Measurements from ENCODE around the gene TMBIM6.
"Not testable (repeated sequence)": the region's sequence is repeated elsewhere in the genome, so short reads cannot be mapped to it uniquely, and the experiment has no call there.

TMBIM6 gene

DNA sequence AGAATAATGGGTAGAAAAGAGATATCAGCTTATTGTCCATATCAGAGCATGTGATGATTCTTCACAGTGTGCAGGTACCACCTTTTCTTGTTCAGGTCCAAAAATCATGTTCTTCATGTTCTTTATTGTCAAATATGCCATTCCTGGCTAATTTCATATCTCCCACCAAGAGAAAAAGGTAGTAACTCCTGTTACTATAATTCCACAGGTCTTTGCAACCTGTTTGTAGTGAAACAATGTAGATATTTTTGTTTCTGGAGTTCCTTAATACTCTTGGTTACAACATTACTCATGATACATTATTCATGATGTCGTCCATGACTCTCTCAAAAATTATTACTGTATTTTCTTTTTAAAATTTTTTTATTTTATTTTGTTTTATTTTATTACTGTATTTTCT is 11.3 kb upstream of the TMBIM6 start:
- no peak for DNase-seq (ENCODE audit: low spot score)

DNA sequence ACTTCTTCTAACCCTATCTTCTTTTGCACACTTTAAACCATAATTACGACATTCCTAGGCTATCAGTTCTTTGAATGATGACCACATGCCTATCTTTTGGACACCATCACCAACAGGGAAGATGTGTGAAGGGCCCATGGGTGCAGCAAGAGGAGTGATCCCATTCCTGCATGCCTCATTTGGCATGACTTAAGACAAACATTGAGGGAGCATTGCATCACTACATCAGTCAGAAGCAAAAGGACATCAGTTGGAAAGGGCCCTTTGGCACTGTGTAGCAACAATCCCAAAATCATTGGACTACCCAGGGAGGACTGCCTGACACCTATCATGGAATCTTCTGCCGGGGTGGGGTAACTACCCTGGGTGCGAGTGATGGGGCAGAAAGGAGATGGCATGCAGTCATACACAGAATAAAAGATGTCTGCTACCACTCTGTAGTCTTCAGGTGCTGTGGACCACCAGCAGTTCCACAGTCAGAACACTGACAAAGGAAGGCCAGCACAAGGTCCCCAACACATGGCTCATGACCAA is 10.7 kb upstream of the TMBIM6 start:
- no peak for DNase-seq (ENCODE audit: low spot score)

DNA sequence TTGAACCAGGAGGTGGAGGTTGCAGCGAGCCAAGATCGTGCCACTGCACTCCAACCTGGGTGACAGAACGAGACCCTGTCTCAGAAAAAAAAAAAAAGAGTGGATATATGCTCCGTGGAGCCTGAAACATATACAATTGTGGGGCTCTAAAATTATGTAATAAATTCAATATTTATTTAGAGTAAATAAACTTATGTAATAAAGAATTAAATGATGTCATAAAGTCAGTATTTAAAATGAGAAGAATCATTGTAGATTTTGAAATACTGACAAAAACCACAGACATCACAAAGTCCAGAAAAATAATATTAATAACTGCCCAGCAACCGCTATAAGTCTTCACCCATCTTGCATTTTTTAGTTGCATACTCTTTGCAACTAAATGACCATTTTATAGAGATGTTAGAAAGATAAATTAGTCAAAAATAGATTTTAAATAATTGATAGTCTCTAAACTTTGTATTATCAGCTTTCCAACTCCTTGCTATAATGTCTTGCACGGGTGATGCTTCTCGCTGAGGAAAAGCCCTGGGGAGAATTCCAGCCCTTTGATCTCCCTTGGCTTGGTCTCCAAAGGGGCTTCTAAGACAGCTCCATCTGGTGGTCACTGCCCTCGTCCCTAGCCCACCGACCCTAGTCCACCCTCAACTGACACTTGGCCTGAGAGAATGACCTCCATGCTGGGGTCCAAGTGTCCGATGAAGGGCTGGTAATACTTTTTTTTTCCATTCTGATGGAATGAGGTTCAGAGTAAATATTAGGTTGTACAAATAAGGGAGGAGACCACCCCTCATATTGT is 7.9 kb upstream of the TMBIM6 start:
- DNase-seq (ENCODE audit: low spot score) = no peak

DNA sequence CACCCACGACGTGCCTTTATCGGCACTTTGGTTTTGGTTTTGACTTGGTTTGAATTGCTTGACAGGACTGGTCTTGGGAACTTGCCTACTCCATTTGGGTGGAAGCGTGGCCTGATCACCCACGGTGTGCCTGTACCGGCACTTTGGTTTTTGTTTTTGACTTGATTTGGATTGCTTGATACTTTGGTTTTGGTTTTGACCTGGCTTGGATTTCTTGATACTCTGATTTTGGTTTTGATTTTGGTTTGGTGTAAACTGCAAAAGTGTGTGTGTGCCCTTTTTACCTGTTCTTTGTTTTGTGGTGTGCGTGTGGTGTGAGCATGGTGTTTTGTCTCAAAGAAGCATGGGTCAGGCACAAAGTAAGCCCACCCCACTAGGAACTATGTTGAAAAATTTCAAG is 6.5 kb upstream of the TMBIM6 start:
- DNase-seq (ENCODE audit: low spot score) = not testable (repeated sequence)

DNA sequence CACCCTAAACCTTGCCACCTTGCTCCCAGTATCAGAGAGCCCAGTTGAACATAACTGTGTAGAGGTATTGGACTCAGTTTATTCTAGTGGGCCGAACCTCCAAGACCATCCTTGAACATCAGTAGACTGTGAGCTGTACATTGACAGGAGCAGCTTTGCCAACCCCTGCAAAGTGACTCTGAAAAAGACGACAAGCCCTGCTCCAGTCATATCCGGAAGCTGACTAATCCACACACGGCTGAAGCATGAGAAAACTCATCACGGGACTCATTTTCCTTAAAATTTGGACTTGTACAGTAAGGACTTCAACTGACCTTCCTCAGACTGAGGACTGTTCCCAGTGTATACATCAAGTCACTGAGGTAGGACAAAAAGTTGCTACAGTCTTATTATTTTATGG is 2.6 kb upstream of the TMBIM6 start:
- not testable (repeated sequence) for DNase-seq (ENCODE audit: low spot score)

DNA sequence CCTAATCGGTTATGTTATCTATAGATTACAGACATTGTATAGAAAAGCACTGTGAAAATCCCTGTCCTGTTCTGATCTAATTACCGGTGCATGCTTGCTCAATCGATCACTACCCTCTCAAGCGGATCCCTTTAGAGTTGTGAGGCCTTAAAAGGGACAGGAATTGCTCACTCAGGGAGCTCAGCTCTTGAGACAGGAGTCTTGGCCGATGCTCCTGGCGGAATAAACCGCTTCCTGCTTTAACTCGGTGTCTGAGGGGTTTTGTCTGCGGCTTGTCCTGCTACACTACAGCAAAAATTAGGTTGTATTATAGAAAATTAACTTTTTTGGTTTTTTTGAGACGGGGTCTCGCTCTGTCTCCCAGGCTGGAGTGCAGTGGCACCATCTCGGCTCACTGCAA is 1.1 kb upstream of the TMBIM6 start:
- DNase-seq (ENCODE audit: low spot score) = not testable (repeated sequence)

DNA sequence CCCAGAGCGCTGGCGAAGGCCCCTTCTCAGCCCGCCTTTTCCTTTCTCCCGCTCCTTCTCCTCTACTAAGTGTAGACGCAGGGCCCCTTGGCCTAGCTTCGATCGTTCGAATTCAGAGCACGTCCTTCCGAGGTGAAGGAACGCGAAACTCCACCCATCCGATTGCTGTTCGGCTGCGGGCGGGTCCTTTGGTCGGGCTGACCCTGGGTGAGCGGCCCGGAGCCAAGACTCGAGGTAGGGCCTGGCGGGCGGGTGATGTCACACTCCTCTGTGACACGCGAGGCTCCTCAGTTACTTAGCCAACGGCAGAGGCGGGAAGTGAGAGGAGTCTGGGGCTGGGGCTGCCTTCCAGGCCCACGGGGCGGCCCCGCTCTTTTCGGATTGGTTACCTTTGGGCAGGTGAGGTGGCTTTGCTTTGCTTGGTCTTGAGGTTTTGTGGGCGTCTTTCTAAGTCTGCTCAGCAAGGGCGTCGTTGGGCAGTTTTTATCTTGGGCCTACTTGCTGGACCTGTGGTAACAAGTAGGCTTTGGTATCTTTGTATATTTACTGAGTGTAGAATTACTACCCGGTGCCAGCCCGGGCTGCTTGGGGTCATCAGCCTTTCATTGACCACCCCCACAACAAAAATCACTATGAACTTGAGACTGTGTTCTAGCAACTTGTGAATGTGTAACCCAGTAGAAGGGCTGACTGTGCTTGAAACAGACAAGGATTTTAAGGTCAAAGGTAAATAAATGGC is 694 bp downstream of the TMBIM6 start:
- DNase-seq (ENCODE audit: low spot score) = peak; percentile 91

DNA sequence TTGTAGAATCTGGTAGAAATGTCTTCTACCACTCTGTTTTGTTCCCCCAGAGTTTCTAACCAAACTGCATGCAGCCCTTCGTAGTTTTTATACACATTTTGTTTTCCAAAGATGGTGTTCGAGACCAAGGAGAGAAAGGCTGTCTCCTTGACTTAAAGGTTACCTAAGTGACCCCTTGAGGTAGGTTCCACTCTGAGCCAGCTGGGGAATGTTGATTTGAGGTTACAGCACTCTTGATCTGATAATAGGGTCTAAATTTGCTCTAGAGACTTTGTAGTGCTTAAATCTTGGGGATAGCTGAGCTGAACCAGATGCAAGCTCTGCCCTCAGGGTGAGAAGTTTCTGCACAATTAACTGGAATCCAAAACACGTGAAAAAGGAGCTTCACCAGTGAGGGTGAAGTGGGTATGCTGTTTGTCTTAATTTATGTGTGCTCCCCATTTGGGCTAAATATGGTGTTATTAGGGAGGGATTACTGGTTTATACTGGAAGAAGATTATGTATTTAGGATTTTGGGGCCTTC is 3.1 kb downstream of the TMBIM6 start:
- DNase-seq (ENCODE audit: low spot score) = no peak

DNA sequence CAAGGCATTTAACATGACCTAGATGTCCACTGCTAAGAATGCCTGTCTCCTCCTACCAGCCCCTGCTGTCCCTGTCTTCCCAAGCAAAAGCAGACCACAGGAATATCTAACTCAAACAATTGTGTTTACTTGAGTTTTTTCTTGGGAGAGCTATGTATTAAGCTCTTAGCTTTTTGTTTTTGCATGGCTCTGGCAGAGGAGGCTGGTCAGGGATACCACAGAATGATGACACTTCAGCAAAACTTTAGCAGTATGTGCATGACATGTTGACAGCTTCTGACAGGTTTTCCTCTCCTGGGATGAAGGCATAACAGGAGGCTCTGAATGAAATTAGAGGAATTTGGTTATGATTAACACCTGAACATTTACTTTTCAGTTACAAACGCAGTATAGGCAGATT is 6.9 kb downstream of the TMBIM6 start:
- DNase-seq (ENCODE audit: low spot score) = no peak

DNA sequence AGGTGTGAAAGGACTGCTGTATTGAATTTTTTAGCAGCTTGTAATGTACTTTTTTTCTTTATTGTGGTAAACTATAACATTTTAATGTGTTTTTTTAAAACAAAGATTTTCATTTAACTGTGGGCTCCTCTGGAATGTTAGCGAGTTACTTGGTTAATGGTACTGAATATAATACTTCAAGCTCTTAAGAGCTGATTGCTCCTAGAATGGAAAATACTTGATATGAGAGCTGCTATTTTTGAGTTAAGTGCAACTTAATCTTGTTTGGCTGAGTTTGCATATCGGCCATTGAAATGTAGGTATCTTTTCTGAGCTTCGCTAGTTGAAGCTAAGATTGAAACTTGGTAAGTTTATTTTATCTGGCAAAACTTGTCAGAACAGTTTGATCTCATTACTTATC is 7.4 kb downstream of the TMBIM6 start:
- DNase-seq (ENCODE audit: low spot score) = no peak

DNA sequence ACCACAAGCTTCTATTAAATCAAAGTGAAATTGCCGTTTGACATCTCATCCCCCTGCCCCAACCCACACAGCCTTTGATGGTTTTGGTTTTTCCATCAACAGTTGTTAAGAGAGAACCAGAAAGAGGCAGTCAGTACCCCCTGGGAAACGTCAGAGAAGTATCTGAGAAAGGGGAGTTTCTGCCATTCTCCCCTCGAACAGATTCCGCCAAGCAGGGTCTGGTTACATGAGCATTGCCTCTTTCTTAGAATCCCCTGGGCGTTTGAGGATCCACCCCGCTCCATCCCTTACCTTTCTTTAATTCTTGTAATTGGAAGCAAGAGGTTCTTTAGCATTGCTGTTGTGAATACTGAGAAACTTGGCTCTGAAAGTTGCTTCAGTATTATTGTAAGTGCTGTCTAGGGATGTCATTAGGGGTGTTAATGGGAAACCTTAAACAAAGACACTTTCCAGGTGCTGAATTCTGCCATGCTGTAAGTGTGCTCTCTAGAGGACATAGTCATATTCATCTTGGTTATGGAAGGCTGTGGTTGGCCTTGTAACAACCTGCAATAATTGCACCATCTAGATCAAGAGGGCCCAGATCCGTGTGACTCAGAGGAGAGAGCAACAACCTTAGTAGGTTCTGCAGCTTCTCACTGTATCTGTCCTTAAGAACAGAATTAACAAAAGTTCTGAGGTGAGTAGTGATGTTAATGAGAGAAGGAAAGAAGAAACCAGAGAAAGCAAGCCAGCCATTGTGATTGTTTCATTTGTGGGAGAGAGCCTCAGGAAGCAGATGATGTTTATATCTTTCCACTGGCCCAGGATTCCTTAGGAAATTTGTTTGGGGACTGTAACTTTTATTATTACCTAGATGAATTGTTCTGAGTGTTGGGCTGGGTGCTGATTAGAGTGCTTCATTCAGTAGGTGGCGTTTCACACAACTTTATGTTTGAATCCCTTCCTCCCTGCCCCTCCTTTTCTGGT is 9.0 kb downstream of the TMBIM6 start:
- DNase-seq (ENCODE audit: low spot score) = peak; percentile 89

DNA sequence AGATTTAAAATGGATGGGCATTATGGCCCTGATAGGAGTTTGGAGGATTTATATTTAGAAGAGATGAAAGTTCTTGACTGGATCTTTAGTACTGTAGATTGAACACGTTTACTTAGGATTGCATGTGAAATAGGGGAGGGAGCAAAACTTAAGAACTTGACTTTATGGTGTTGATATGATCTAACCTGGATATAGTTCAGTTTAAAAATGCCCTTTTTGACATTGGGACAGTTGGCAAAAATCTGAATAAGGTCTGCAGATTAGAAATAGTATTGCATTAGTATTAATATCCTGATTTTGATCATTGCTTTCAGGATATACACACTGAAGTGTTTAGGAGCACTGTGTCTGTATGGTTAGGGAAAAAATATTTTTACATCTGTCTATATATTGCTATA is 9.6 kb downstream of the TMBIM6 start:
- no peak for DNase-seq (ENCODE audit: low spot score)

DNA sequence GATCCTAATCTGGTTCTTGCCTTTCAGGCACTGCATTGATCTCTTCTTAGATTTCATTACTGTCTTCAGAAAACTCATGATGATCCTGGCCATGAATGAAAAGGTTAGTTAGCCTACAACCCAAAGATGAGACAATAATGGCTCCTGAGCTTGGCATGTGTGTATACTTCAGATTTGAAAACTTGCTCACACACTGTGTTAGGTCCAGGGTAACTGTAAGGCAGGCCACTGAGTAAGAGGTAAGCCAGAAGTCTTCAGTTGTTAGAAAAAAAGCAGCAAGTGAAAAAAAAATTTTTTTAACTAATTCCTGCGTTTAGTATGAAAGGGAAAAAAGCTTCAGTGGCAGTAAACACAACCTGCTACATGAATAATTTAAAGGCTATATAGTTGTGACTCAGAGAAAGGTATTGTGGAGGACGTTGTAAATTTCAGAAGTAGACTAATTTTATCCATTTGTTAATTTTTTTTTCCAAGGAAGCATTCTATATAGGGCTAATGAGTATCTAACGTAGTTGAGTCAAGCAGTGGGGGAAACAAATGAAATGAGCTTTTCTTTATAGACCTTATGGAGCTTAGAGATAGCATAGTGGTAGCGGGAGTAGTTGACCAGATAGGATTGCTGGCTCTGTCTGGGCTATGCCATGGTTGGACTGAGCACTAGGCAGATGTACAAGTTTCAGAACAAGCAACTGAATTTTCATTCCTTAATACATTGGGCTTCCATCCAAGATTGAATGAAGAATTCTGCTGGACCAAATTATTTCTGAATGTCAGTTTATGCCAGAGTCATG is 20.5 kb downstream of the TMBIM6 start:
- DNase-seq (ENCODE audit: low spot score) = no peak

DNA sequence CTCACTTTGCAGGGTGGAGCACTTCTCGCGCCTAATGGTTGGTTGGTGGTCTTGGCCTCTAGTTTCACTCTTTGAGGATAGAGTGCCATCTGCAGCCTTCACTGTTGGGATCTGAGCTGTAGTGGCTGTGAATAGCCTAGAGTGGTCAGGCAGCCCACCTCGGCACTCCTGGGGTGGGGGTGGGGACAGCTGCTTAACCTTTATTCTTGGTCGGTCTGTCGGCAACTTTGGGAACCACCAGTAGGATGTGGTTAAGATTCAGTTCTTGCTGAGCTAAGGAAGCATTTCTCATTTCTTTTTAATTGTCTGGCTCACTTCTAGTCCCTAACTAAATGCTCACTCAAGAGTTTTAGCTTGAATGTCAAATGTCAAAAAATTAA is 21.1 kb downstream of the TMBIM6 start:
- DNase-seq (ENCODE audit: low spot score) = no peak

DNA sequence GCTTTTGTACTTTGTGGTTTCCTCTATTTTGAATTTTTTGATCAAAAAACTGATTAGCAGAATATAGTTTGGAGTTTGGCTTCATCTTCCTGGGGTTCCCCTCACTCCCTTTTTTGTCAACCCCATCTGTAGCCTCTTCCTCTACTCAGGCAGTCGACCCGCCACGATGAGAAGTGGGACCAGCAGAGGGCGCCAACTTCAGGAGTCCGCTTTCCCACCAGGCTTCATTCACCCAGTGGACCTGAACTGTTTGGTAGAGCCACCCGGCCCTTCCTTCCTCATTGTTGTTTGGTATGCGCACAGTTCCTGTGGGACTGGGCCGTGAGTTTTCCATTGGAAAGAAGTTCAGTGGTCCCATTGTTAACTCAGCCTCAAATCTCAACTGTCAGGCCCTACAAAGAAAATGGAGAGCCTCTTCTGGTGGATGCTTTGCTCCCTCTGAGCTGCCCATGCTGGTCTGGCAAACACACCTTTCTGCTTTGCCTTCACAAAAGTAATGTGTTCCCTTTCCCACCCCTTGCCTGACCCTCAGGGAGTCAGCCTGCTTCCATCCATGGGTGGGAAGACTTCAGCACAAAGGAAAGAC is 21.7 kb downstream of the TMBIM6 start:
- DNase-seq (ENCODE audit: low spot score) = peak; percentile 76

DNA sequence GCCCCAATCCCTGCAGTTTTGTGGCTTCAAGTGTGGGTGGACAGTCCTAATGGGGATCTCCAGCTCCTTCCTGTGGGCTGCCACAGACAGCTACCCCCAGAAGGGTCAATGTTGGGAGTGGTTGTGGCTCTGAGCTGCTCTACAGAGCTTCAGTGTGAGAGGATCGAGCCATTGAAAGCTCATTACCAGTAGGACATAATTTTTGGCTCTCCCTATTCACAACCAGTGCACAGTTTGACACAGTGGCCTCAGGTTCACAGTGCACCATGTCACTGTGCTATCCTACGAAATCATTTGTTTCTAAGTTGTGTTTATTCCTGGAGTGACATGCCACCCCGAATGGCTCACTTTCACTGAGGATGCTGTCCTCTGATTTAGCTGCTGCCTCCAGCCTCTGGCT is 22.8 kb downstream of the TMBIM6 start:
- DNase-seq (ENCODE audit: low spot score) = no peak

DNA sequence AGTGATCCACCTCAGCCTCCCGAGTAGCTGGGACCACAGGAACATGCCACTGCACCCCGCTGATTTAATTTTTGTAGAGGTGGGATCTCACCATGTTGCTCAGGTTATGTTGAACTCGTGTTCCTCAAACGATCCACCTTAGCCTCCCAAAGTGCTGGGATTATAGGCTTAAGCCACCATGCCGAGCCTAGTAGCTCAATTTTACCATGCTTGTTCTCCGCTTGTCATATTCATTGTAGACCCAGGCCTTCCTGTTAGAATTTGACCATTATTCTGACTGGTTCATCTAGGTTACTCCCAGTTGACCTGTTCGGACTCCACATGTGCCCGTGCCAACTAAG is 24.7 kb downstream of the TMBIM6 start:
- DNase-seq (ENCODE audit: low spot score) = no peak

DNA sequence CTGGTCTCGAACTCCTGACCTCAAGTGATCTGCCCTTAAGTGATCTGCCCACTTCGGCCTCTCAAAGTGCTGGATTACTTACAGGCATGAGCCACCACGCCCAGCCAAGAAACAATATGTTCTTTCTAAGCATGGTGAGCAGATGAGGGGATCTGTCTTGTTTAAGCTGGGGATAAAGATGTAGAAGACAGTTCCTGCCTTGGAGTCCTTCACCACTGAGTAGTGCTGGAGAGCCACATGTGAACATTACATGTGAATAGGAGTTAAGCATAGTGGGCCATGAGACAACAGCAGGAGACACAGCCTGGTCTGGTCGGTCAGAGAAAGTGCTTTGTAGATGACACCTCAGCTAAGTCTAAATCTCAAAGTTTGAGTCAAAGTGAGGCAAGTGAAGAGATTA is 26.0 kb downstream of the TMBIM6 start:
- DNase-seq (ENCODE audit: low spot score) = no peak

DNA sequence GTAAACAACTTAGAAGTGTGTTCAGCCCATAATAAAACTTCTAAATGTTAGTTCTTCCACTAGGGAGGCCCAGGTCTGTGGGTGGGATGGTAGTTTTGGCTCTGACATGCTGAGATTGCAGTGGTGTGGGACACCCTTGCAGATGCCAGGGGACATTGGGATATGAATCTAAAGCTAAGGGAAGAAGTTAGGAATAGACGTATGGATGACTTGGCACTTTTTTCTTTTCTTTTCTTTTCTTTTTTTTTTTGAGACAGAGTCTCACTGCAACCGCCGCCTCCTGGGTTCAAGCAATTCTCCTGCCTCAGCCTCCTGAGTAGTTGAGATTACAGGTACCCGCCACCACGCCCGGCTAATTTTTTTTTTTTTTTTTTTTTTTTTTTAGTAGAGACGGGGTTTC is 31.7 kb downstream of the TMBIM6 start:
- not testable (repeated sequence) for DNase-seq (ENCODE audit: low spot score)

DNA sequence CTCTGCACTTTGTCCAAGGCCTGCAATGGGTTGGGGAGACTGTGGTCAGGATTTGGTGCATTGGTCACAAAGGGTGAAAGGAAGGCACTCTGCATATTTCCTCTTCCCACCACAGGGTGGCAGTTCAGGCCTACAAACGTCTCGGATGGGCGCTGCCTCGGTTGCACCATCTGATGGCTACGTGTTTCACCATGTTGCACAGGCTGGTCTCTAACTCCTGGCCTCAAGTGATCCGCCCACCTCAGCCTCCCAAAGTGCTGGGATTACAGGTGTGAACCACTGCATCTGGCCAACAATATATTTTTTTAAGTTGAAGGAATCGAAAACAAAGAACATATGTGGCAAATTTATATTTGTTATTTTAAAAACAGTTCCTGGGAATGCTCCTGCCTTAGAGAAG is 35.1 kb downstream of the TMBIM6 start:
- peak; percentile 76 for DNase-seq (ENCODE audit: low spot score)

DNA sequence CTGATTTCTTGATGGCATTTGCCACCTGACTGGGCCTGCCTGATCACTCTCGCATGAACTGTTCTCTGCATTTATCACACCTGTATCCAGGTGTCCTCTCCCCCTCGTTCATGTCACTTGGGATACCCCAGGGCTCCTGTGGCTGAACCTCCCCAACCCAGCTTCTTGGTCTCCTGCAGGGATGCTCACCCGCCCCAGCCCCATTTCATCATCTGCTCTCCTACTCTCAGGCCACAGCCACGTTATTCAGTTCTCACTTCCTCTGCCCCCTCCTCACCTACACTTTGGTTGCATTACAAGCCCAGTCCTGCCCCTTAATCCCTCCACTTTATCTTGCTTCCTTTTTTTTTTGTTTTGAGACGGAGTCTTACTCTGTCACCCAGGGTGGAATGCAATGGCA is 35.5 kb downstream of the TMBIM6 start:
- DNase-seq (ENCODE audit: low spot score) = no peak
